H1 (cell line): ENCODE results near the gene EML1. TPM values are rescaled to one million over a fixed set of nuclear protein-coding genes. Genes with fewer than 3 reads are reported as not detected.

Source experiments
- ATF2 ChIP-seq: IDR thresholded peaks from 2 replicates; pipeline ENCODE4 v1.6.1; 2012; ENCODE audit warnings: low read length, inconsistent platforms
- SIRT6 ChIP-seq: IDR thresholded peaks from one replicate; pipeline ENCODE4 v1.7.1; 2012; ENCODE audit warnings: low read length, inconsistent platforms
- polyA plus RNA-seq, 7 experiments: library from polyadenylated mRNA; depleted of rRNA in 3 of 7; stranded (reverse) in 5 of 7; unstranded in 2 of 7; fragments of >200 nt in 5 of 7; fragments of 200-250 nt in 2 of 7; gene quantifications; 1 replicate in 5 of 7; 2 replicates in 1 of 7; 4 replicates in 1 of 7; pipeline versions ENCODE4 v1.2.1 to v1.2.3, GENCODE V29; 2011 to 2013; ENCODE audit warnings: missing spikeins in 2 of 7, mixed read lengths in 2 of 7
- total RNA-seq: library from RNA; stranded (reverse); fragmentation: NEBNext Ultra II Directional; extraction: Animal tissue kit (Norgen Biotek cat#: 25700); gene quantifications from 2 replicates; pipeline ENCODE4 v1.2.1, GENCODE V29; 2021

Gene EML1
- total and polyA plus RNA-seq, 2 of the 8 experiments (the other 6 are each of a cell fraction or from before 2014, with no cell fraction given): 11.1 to 24.7 TPM

- TF ChIP-seq ATF2 (no peak), SIRT6 (no peak)
These were observed 182.8 kb downstream of the EML1 start (continued) for GRCh38 chr14:99976021-99976420.
